Pancreas (tissue), 10 donors: ENCODE results near the gene MAP7D2. TPM values are rescaled to one million over a fixed set of nuclear protein-coding genes. Genes with fewer than 3 reads are reported as not detected.
"Not testable (repeated sequence)": the region's sequence is repeated elsewhere in the genome, so short reads cannot be mapped to it uniquely, and the experiment has no call there.

Experiments
- ATAC-seq, 4 donors: fragments of 200-7000 bp; cut with Tn5 transposase; one replicate each; pipeline versions ENCODE4 v1.8.0 to v1.9.1; 2020; ENCODE audit warnings: mild to moderate bottlenecking in 4 of 4, moderate library complexity in 4 of 4
- DNase-seq, 6 donors: peaks; one replicate each; pipeline ENCODE4 v3.0.0-alpha.2; 2020
- FAIRE-seq: peaks from 2 replicates; lab custom pipeline; 2012; peaks lifted over from hg19 to GRCh38; lab: Jason Lieb, UNC
- H3K27ac ChIP-seq, 4 donors: fragments of 200-600 bp; sonication (generic); 1 replicate in 3 of 4; 2 replicates in 1 of 4; pipeline versions ENCODE4 v1.5.0 to v1.8.0; 2020
- H3K27me3 ChIP-seq, 4 donors: fragments of 200-600 bp; one replicate each; pipeline ENCODE4 v1.8.0; 2021
- H3K36me3 ChIP-seq, 3 donors: fragments of 200-600 bp; sonication (generic) in 1 of 3; one replicate each; pipeline versions ENCODE4 v1.5.0 to v1.8.0; 2020 to 2021
- H3K4me1 ChIP-seq, 3 donors: fragments of 200-600 bp; one replicate each; pipeline ENCODE4 v1.8.0; 2021
- H3K4me3 ChIP-seq, 4 donors: fragments of 200-600 bp; sonication (generic) in 2 of 4; one replicate each; pipeline versions ENCODE4 v1.5.0 to v1.8.0; 2020 to 2021
- H3K9me3 ChIP-seq, 4 donors: fragments of 200-600 bp; one replicate each; pipeline ENCODE4 v1.8.0; 2021
- WGBS, 2 donors: extraction: QIAGEN DNeasy Blood & Tissue Kit; methylation state at CpG; one replicate each; pipeline ENCODE4 v1.1.7; 2013; 5-methylcytosine and 5-hydroxymethylcytosine counted together
- intact Hi-C, 3 donors: fragments of 100-400 bp; cut with DNase I; formaldehyde crosslinking; loops; one replicate each; pipeline versions ENCODE4 v1.11.1 to v1.14.2; 2022
- polyA plus RNA-seq, 2 donors: library from polyadenylated mRNA; stranded (reverse); fragments of 200-250 nt; gene quantifications; one replicate each; pipeline ENCODE4 v1.2.3, GENCODE V29; 2013
- total RNA-seq, 6 donors: library from RNA; stranded (reverse); fragmentation: NEBNext Ultra II Directional in 4 of 6; extraction: Animal tissue kit (Norgen Biotek cat#: 25700) in 4 of 6; gene quantifications; one replicate each; pipeline versions ENCODE4 v1.2.1 to v1.2.4, GENCODE V29; 2021 to 2023
- TF ChIP-seq, protein P1 (sequence below), 4 donors: fragments of 200-600 bp; sonication (generic) in 3 of 4; IDR thresholded peaks; one replicate each; pipeline versions ENCODE4 v1.5.0 to v1.8.0; 2021; ENCODE audit warnings: antibody characterized with exemption in 4 of 4
- donor health status: healthy with polysubstance abuse.
- donor health status: DM: no; HTN: no; CAD: no; lungs with moderate emphysema.
- donor health status: DM: no; HTN: no; CAD: no.
- donor health status: control.
- donor health status: control.
- donor health status: Bipolar disorder and iron deficiency.
- donor health status: DM: yes; HTN: yes; CAD: no.
- donor health status: DM: no; HTN: no; CAD: no.
- donor health status: DM: no; HTN: no; CAD: no.
- donor health status: DM: yes; HTN: yes; CAD: no.

MAP7D2 gene
- total RNA-seq = under 1 TPM; 0.09 to 0.84 (median 0.51) TPM
- 1 to 10 TPM in 1 of 2 donors, under 1 TPM in 1; 0.99 to 3.6 TPM for polyA plus RNA-seq

DNA sequence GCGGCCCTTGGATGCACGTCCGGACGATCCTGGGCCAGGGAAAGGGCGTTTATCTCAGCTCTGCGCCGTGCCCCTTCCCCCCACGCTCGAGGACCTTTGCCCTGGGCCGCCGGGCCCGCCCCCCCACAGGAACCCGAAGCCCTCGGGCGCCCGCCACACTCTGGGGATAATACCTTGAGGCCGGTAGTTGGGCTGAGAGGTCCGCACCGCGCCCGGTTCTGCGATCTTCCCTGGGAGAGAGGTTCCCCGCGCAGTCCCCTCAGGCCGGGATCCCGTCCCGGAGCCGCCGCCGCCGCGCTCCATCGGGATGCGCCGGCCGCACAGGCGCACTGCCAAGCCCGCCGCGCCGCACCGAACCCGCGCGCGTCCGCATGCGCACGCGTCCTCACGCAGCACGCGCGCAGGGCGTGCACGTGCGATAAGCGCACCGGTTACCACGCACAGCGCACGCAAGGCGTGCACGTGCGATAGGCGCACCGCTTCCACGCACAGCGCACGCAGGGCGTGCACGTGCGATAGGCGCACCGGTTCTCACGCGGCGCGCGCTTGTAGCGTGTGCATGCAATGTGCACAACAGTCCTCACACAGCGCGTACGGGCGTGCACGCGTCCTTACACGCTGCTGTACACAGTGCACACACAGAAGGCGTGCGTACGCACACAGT is at the start of gene MAP7D2:
Gene MAP7D2, minus strand, starts transcription at position 331 of the 664 bp plus-strand sequence. Its CDS starts 28 bp downstream, at position 303.
- Histone ChIP-seq H3K27ac (no peak within 1 kb of the TSS), H3K36me3 (no peaks in the 10 kb centered on the region), H3K4me1 (peaks cover 0 to 11% (median 0%) of the 10 kb centered on the region in 3 donors), H3K27me3 (peaks cover 0 to 10% (median 0%) of the 10 kb centered on the region in 4 donors), H3K4me3 (peak within 1 kb of the TSS in 2 of 4 donors; percentile 6 to 21), H3K9me3 (no peaks in the 10 kb centered on the region)
- DNase-seq (peak in 1 of 6 donors; percentile 60), ATAC-seq (peak in 2 of 4 donors; percentile 29 to 30), FAIRE-seq (no peak)
- 14 to 41% methylated on average over 91 of the region's 91 CpGs for WGBS, 2 donors
- intact Hi-C loops = no loop called here
- TF ChIP-seq, protein P1, sequence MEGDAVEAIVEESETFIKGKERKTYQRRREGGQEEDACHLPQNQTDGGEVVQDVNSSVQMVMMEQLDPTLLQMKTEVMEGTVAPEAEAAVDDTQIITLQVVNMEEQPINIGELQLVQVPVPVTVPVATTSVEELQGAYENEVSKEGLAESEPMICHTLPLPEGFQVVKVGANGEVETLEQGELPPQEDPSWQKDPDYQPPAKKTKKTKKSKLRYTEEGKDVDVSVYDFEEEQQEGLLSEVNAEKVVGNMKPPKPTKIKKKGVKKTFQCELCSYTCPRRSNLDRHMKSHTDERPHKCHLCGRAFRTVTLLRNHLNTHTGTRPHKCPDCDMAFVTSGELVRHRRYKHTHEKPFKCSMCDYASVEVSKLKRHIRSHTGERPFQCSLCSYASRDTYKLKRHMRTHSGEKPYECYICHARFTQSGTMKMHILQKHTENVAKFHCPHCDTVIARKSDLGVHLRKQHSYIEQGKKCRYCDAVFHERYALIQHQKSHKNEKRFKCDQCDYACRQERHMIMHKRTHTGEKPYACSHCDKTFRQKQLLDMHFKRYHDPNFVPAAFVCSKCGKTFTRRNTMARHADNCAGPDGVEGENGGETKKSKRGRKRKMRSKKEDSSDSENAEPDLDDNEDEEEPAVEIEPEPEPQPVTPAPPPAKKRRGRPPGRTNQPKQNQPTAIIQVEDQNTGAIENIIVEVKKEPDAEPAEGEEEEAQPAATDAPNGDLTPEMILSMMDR (IDR thresholded peaks at IDR 0.05) = no peak

DNA sequence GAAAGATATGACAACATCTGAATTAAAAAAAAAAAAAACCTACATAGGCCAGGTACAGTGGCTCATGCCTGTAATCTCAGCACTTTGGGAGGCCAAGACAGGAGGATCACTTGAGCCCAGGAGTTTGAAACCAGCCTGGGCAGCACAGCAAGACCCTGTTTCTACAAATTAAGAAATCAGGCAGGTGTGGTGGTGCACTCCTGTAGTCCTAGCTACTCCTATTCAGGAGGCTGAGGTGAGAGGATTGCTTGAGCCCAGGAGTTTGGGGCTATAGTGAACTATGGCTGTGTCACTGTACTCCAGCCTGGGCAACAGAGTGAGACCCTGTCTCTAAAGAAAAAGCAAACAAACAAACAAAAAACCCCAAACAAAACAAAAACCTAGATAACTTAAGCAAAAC is 45.8 kb upstream of the MAP7D2 start:
- H3K4me3 ChIP-seq, FAIRE-seq, H3K36me3 ChIP-seq, H3K27ac ChIP-seq, H3K27me3 ChIP-seq, ATAC-seq, DNase-seq, H3K9me3 ChIP-seq, H3K4me1 ChIP-seq, intact Hi-C loops: not testable (repeated sequence)

DNA sequence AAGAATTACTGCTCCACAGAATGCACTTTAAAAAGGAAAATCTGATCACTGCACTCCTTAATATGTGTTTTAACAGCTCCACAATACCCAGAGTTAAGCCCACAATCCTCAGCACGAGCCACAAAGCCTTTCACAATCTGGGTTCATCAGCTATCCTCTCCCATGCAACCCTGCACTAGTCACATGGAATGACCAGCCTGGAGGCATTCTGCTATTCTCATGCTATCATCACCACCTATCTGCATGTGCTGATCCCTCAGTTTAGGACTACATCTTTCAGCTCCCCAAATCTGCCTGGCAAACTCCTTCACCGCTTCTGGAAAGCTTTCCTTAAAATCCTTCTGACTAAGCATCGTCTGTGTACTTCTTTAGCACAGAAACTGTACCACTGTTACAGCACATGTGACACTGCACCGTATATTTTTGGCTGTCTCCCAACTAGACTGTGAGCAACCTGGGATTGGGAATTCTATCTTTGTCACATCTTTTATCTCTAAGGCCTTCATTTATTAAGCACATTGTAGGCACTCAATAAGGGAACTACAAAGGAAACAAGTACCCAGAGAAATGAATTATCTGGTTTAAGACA is 43.2 kb upstream of the MAP7D2 start:
- ATAC-seq (no peak), DNase-seq (no peak), FAIRE-seq (no peak)
- Histone ChIP-seq H3K9me3 (no peaks in the 10 kb centered on the region), H3K27ac (no peak overlapping the region), H3K27me3 (no peaks in the 10 kb centered on the region), H3K36me3 (peaks cover 0 to 6% (median under 1%) of the 10 kb centered on the region in 3 donors), H3K4me1 (no peaks in the 10 kb centered on the region), H3K4me3 (no peak overlapping the region)
- TF ChIP-seq, protein P1 (IDR thresholded peaks at IDR 0.05) = no peak
- intact Hi-C loops = no loop called here
- WGBS, 2 donors = 73 to 92% methylated on average over 4 of the region's 4 CpGs

DNA sequence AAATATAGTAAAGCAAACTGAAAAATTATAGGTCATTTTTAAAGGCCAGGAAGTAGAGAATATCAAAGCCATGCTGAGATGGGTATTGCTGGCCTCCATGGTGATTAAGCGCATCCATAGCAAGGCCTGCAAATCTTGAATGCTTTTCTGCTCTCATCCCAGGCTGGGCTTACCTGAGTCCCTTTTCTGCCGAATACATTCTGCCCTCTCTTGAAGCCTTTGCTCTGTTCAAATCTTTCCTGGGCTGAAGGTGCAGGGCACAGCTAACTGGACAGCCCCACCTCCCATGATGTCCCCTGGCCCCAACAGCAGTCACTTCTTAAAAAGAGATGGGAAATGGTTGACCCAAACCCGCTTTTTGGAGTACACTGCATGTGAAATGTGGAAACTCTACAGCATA is 35.0 kb upstream of the MAP7D2 start:
- intact Hi-C loops = no loop called here
- DNase-seq (no peak), ATAC-seq (no peak), FAIRE-seq (no peak)
- H3K27me3 ChIP-seq = peaks cover 0 to 2% (median 0%) of the 10 kb centered on the region in 4 donors
- TF ChIP-seq, protein P1 (IDR thresholded peaks at IDR 0.05) = no peak
- peaks cover 0 to 6% (median 3%) of the 10 kb centered on the region in 3 donors for H3K36me3 ChIP-seq
- H3K4me3 ChIP-seq = no peak overlapping the region
- 91 to 94% methylated on average over 3 of the region's 3 CpGs for WGBS, 2 donors
- H3K27ac ChIP-seq = no peak overlapping the region
- H3K4me1 ChIP-seq = no peaks in the 10 kb centered on the region
- H3K9me3 ChIP-seq = no peaks in the 10 kb centered on the region

DNA sequence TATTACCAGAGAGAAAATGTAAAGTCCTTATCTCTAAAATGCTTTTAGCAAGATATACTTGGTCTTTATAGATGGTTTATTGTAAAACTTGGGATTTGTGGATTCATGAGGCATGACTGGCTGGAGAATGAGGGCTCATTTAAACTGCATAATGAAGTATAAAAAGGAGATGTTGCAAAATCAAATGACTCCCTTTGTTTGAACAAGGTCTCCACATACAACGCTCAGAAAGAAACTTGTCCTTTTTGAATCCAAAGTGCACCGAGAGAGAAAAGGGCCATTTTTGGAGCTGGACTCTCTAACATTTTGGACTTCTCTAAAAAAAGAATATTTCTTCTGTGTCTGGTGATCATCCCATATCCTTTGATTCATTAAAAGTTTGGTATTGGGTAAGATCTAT is 32.6 kb upstream of the MAP7D2 start:
- 84 to 91% methylated on average over 2 of the region's 2 CpGs for WGBS, 2 donors
- H3K4me3 ChIP-seq = no peak overlapping the region
- no peaks in the 10 kb centered on the region for H3K36me3 ChIP-seq
- H3K27me3 ChIP-seq = peaks cover 0 to 2% (median 0%) of the 10 kb centered on the region in 4 donors
- ATAC-seq = no peak
- FAIRE-seq = no peak
- H3K4me1 ChIP-seq = no peaks in the 10 kb centered on the region
- TF ChIP-seq, protein P1 (IDR thresholded peaks at IDR 0.05) = no peak
- intact Hi-C loops = no loop called here
- H3K27ac ChIP-seq = no peak overlapping the region
- no peak for DNase-seq
- H3K9me3 ChIP-seq = no peaks in the 10 kb centered on the region
